Activated CD8-positive, alpha-beta memory T cell treated with anti-CD3 and anti-CD28 coated beads for 24 hours (primary cell): ENCODE measurements around the gene ONECUT3.
"Not testable (repeated sequence)": the region's sequence is repeated elsewhere in the genome, so short reads cannot be mapped to it uniquely, and the experiment has no call there.

ENCODE experiments used
- DNase-seq: peaks from one replicate; pipeline ENCODE4 v3.0.0-alpha.2; 2020

ONECUT3 gene

GRCh38 chr19:1770866-1771576 is 17.7 kb downstream of the ONECUT3 start:
- no peak for DNase-seq

GRCh38 chr19:1773184-1773583 is 19.9 kb downstream of the ONECUT3 start:
- no peak for DNase-seq

- DNase-seq = no peak
Observed at GRCh38 chr19:1774989-1775772, 21.9 kb downstream of the ONECUT3 start.

- no peak for DNase-seq
Observed at GRCh38 chr19:1775951-1776605, 22.8 kb downstream of the ONECUT3 start.

- DNase-seq = no peak
Observed at GRCh38 chr19:1776606-1777147, 23.4 kb downstream of the ONECUT3 start.

GRCh38 chr19:1777149-1777548 is 23.8 kb downstream of the ONECUT3 start:
- no peak for DNase-seq

GRCh38 chr19:1779574-1779973 is 26.3 kb downstream of the ONECUT3 start:
- DNase-seq = no peak

GRCh38 chr19:1780272-1780958 is 27.1 kb downstream of the ONECUT3 start:
- DNase-seq = no peak

GRCh38 chr19:1782521-1782920 is 29.2 kb downstream of the ONECUT3 start:
- DNase-seq = no peak

GRCh38 chr19:1783354-1783753 is 30.0 kb downstream of the ONECUT3 start:
- no peak for DNase-seq

GRCh38 chr19:1783874-1784273 is 30.6 kb downstream of the ONECUT3 start:
- no peak for DNase-seq

- DNase-seq = no peak
Observed at GRCh38 chr19:1785310-1785709, 32.0 kb downstream of the ONECUT3 start.

- DNase-seq = no peak
Observed at GRCh38 chr19:1786668-1787067, 33.4 kb downstream of the ONECUT3 start.

GRCh38 chr19:1787116-1787515 is 33.8 kb downstream of the ONECUT3 start:
- DNase-seq = no peak

- DNase-seq = no peak
Observed at GRCh38 chr19:1789261-1790041, 36.1 kb downstream of the ONECUT3 start.

GRCh38 chr19:1790054-1790792 is 36.9 kb downstream of the ONECUT3 start:
- DNase-seq = no peak

- DNase-seq = no peak
Observed at GRCh38 chr19:1791879-1792278, 38.6 kb downstream of the ONECUT3 start.

- no peak for DNase-seq
Observed at GRCh38 chr19:1794424-1795172, 41.3 kb downstream of the ONECUT3 start.

- DNase-seq = no peak
Observed at GRCh38 chr19:1796395-1797142, 43.3 kb downstream of the ONECUT3 start.

- DNase-seq = not testable (repeated sequence)
Observed at GRCh38 chr19:1797313-1797712, 44.0 kb downstream of the ONECUT3 start.
